GM19438 (cell line): ENCODE results near the gene ZNF181.
"Not testable (repeated sequence)": the region's sequence is repeated elsewhere in the genome, so short reads cannot be mapped to it uniquely, and the experiment has no call there.

Experiments
- ATAC-seq: cut with Tn5 transposase; IDR thresholded peaks from one replicate; pipeline ENCODE4 v1.9.1; 2021; ENCODE audit warnings: low read depth; ENCODE audit not compliant: unreplicated experiment

ZNF181 gene

GRCh38 chr19:34733746-34734536, at the start of gene ZNF181:
ZNF181 (plus strand) TSS chr19:34734243; CDS start chr19:34735038, 795 bp downstream.
- peak; percentile 82 for ATAC-seq

GRCh38 chr19:34685266-34685665, 48.8 kb upstream of the ZNF181 start:
- not testable (repeated sequence) for ATAC-seq

- ATAC-seq, result no peak
Observed at GRCh38 chr19:34686455-34686854, 47.6 kb upstream of the ZNF181 start.

- no peak for ATAC-seq
Observed at GRCh38 chr19:34687348-34687747, 46.7 kb upstream of the ZNF181 start.

GRCh38 chr19:34688592-34688991, 45.5 kb upstream of the ZNF181 start:
- ATAC-seq, result no peak

- no peak for ATAC-seq
Observed at GRCh38 chr19:34690372-34690771, 43.7 kb upstream of the ZNF181 start.

GRCh38 chr19:34692549-34692948, 41.5 kb upstream of the ZNF181 start:
- no peak for ATAC-seq

- no peak for ATAC-seq
Observed at GRCh38 chr19:34707661-34708060, 26.4 kb upstream of the ZNF181 start.

GRCh38 chr19:34711890-34712289, 22.2 kb upstream of the ZNF181 start:
- no peak for ATAC-seq

- ATAC-seq, result no peak
Observed at GRCh38 chr19:34712395-34713261, 21.4 kb upstream of the ZNF181 start.

GRCh38 chr19:34713262-34713637, 20.8 kb upstream of the ZNF181 start:
- no peak for ATAC-seq

GRCh38 chr19:34715357-34715756, 18.7 kb upstream of the ZNF181 start:
- ATAC-seq, result no peak

- no peak for ATAC-seq
Observed at GRCh38 chr19:34722353-34722752, 11.7 kb upstream of the ZNF181 start.

GRCh38 chr19:34725400-34725799, 8.6 kb upstream of the ZNF181 start:
- ATAC-seq, result no peak

GRCh38 chr19:34731019-34731829, 2.8 kb upstream of the ZNF181 start:
- ATAC-seq, result no peak

GRCh38 chr19:34731964-34732363, 2.1 kb upstream of the ZNF181 start:
- ATAC-seq, result no peak

- ATAC-seq, result no peak
Observed at GRCh38 chr19:34732612-34733211, 1.3 kb upstream of the ZNF181 start.

GRCh38 chr19:34733266-34733745, 737 bp upstream of the ZNF181 start:
- peak; percentile 4 for ATAC-seq

GRCh38 chr19:34734537-34735103, 577 bp downstream of the ZNF181 start:
- ATAC-seq, result no peak
